GM19351 (cell line): ENCODE measurements around the gene MBTPS1.

Source experiments
- ATAC-seq: cut with Tn5 transposase; IDR thresholded peaks from one replicate; pipeline ENCODE4 v1.9.1; 2021; ENCODE audit warnings: mild to moderate bottlenecking, moderate library complexity; ENCODE audit not compliant: unreplicated experiment

The MBTPS1 gene

DNA sequence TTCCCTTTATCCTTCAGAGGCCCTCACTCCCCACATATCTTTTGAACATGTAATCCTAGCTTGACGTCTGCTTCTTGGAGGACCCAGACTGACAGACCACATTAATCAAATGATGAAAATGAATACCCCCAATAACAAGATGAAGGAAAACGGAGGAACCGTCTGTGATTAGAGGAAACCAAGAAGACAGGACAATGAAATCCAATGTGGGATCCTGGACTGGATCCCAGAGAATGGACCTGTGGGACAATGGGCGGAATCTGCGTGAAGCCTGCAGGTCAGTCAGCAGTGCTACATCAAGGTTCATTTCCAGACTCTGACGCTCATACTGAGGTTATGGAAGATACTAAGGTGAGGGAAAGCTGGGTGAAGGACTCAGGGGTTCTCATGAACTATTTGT lies 35.9 kb downstream of the MBTPS1 start:
- ATAC-seq: no peak

DNA sequence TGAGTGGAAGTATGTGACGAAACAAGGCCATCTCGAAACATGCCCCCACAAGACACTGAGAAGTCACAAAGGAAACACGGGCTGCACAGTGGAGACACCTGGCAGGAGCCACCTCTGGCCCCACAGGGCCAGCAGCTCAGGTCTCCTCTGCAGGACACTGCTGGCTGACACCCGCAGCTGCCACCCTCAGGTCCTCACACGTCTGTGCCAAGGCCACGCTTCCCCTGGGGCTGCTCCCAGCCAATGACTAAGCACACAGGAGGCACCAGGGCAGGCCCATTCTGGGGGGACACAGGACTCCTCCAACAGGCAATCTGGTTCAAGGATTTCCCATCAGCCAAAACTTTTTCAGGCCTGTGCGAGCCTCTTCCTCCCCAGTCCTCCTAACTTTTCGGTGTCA lies 36.4 kb downstream of the MBTPS1 start:
- ATAC-seq: no peak

GRCh38 chr16:84079664-84080063 lies 37.1 kb downstream of the MBTPS1 start:
- ATAC-seq: no peak

GRCh38 chr16:84075376-84075775 lies 41.4 kb downstream of the MBTPS1 start:
- ATAC-seq: no peak

DNA sequence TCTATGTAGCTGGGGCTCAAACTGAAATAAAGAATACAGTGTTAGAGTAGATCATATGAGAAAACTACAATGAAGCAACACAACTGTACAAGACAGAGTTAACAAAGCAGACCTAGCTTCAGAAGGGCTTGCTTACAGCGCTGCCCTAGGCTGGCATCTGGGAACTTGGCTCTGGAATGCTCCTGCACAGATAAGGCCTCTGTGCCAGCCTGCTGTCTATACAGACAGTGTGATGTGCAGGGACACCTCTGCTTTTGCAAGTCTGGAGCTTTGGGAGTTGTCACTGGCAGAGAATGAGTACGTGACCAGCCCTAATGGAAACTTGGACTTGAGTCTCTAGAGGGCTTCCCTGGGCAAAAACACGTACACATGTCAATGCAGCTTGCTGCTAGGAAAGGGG lies 42.0 kb downstream of the MBTPS1 start:
- ATAC-seq: no peak

DNA sequence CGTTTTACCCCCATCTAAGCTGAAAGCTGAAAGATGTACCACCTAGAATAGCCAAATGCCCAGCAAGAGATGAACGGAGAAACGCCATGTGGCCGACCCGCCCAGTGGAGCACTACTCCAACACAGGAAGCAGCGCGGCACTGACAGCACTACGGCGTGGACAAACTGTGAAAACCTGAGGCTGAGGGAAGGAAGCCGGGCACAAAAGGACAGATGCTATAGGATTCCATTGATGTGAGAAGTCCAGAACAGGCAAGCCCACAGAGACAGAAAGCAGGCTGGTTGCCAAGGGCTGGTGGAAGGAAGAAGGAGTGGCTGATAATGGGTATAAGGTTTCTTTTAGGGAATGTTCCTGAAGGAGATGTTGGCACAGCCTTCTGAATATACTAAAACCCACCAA lies 44.7 kb downstream of the MBTPS1 start:
- no peak for ATAC-seq

DNA sequence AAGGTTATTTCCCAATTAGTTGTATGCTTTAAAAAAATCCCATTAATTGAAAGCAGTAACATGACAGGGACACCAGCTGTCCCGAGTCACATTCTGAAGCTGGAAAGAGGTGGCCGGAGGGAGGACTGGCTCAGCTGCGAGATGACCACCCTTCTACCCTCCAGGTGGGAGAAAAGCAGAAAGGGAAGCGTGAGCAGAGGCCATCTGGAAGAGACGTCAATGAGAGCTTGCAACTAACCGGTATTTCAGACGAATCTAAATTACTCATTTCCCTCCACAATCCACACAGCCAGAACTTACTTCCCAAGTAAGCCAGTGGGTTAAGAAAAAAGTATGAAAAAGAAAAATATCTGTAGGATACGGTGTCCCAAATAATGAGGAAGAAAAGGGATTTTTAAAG lies 45.6 kb downstream of the MBTPS1 start:
- ATAC-seq: no peak

GRCh38 chr16:84069540-84069939 lies 47.2 kb downstream of the MBTPS1 start:
- ATAC-seq: no peak

DNA sequence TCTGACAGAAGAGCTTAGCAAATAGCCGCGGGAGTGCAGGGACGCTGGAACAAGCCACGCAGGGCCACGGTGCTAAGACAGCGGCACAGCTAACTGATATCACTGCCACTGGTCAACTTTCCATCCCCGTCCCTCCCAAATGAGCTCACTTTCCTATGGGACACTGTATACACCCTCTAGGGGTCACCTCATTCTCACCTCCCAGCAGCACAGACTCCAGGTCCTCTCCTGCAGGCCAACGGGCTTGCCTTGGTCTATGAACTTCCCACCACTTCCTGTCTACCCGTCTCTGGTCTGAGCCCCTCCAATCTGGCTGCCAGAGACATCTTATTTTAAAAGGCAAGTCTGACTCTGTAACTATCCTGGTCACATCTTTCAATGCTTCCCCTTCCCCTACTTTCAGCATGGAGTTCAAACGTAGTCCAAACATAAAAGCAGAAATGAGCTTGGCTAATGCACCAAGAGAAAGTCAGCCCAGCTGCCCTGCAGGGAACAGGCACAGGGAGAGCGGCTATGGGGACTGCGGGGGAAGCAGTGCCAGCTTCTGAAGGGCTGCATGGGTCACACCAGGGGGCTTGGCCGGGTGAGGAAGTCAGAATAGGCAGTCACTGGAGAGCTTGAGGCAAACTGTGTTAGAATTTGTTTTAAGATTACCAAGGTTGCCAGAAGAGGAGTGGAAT lies 47.8 kb downstream of the MBTPS1 start:
- ATAC-seq: no peak

DNA sequence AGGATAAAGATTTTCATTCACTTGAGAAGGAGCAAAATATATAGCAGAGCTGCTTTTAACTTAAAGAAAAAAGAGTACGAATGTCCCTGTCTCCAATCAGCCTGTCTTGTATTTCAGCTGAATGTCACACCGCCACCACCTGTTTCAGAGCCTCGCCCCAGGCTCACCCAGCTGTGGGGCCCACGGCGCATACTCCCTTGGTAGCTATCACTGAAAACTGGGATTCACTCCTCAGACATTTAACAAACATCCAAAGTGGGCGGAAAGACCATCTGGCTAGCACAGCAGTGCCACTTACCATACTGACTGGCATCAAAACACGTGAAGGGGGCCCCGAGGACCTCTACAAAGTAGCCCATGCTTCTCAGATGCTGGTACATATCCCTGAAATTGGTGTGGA lies 48.7 kb downstream of the MBTPS1 start:
- ATAC-seq: no peak

GRCh38 chr16:84067640-84068039 lies 49.1 kb downstream of the MBTPS1 start:
- no peak for ATAC-seq

DNA sequence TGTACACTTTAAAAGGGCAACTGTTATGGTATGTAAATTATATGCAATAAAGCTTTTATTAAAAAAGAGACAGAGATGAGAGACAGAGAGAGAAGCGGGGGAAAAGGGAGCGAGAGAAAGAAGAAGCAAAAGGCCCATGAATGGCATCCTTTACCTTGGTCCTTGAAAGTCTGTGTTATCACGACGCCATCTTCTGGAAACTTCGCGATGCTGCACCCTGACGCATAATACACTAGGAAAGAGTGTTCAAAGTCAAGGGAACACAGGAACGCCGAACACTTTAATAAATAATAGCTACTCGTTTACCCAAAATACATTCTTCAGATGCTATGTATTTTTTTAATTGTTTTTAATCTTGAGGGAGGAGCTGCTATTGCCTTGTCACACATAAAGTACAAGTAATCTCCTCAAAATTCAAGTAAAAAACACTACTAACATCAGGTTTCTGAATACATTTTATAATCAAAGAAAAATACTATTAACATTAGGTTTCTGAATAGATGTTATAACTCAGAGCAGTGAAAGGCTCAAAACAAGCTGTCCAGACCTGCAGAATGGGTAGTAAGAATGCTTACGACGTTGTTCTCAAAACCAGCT lies 51.1 kb downstream of the MBTPS1 start:
- ATAC-seq: no peak

GRCh38 chr16:84063980-84064379 lies 52.8 kb downstream of the MBTPS1 start:
- ATAC-seq: no peak

- ATAC-seq: no peak
Measured at GRCh38 chr16:84062734-84063640, 53.8 kb downstream of the MBTPS1 start.

DNA sequence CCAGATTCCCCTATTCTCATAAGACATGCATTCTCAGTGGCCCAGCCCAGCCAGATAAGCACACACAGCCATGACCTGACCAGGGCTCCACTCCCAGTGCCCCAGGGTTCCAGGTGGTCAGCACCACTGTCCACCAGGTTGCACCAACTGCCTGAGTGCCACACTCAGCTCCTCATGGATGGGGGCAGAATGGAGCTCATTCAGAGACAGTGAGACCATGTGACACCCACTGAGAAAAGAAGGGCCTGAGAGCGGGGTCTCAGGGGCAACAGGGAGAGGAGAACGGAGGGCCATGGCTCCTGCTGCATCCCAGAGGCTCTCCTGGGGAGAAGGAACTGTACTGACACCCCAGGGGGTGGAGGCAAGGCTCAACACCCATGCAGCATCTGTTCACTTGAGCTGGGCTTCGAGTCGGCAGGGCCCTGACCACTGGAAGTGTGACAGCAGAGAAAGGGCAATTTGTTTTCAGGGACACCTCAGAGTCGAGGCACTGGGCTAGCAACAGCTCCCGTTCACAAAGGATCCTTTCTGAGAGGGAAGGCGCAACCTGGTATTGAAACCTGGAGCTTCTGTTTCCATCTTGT lies 55.4 kb downstream of the MBTPS1 start:
- ATAC-seq: no peak

GRCh38 chr16:84059946-84060901 lies 56.5 kb downstream of the MBTPS1 start:
- no peak for ATAC-seq

DNA sequence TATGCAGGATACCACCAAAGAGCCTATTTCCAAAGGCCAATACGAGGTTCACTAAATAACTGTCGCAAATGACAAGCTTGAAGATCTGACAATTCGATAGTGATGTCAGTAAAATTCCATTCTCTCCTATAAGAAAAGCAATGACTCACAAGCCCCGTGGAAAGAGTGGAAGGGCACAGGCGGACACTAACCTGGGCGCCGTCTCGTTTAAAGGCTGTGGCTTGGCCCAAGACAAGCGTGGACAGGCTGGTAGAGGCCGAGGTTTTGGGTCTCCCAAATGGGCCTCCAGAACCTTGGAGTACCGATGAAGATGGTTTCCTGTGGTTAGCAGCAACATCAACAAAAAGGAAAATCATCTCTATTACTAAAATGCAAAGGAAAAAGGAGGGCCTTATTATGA lies 57.6 kb downstream of the MBTPS1 start:
- ATAC-seq: no peak

DNA sequence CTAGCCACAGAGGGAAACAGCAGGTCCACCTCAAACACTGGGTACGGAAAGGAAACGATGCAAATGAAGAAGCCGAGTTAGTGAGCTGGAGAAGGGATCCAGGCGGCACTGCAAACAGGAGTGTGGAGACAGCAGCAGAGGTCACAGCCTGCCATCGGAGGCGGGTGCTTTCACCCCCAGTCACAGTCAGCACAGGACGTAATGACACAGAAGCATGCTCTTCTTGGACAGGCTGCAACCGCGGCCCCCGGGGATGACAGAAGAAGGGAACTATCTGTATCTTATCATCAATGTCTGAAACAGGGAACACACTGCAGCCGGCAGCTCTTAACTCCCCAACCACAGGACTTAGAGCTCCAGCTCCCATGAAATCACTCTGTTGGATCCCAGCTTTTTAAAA lies 58.1 kb downstream of the MBTPS1 start:
- no peak for ATAC-seq

DNA sequence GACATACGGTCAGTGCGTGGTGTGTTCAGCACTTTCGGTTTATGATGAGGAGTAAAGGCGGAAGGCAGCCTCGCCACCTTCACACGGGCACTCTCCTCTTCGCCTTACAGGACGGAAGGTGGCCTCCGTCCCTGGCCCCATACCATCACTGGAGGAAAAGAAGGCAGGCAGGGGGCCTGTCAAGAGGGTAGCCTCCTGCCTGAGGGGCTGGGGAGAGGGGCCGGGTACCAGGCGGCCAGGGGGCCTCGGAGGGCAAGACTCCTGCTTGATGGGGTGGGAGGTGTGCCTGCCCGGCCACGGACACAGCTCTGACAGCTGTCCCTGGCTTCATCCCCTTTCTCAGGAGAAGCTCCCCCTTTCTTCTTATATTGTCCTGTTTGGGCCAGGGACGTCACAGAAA lies 58.5 kb downstream of the MBTPS1 start:
- no peak for ATAC-seq

DNA sequence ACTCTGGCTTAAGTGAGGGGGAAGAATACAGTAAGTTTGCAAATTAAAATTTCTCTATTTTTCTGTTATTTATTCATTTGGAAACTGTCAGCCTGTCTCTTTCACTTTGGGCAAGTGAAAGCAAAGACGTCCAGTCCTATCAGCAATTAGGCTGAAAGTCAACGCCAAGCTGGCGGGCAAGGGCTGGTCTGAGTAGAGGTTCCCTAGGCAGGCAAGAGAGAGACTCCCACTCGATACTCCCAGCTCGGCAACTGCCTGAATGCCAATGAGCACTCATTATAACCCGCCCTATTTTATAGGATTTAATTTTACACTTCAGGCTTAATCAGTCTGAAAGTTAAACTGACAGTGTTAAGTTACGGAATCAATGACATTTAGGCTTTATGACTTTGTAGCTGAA lies 59.8 kb downstream of the MBTPS1 start:
- ATAC-seq: no peak
